NCI-H82 treated with DMSO at 0.1 percent for 48 hours (cell line): ENCODE measurements around the gene OOSP2.

Experiments
- DNase-seq: peaks from one replicate; lab custom pipeline; 2025; ENCODE audit not compliant: unreplicated experiment; lab: John Stamatoyannopoulos, UW

OOSP2 gene

GRCh38 chr11:60077981-60078380 is 37.8 kb downstream of the OOSP2 start:
- DNase-seq: no peak

- DNase-seq: no peak
These were observed 38.5 kb downstream of the OOSP2 start for GRCh38 chr11:60078745-60079144.

GRCh38 chr11:60080535-60080934 is 40.3 kb downstream of the OOSP2 start:
- DNase-seq: no peak

GRCh38 chr11:60084631-60085273 is 44.5 kb downstream of the OOSP2 start:
- DNase-seq: no peak

GRCh38 chr11:60085909-60086308 is 45.7 kb downstream of the OOSP2 start:
- DNase-seq: no peak

GRCh38 chr11:60087239-60087638 is 47.0 kb downstream of the OOSP2 start:
- no peak for DNase-seq

- DNase-seq: no peak
These were observed 48.2 kb downstream of the OOSP2 start, which contains the start of gene MS4A2 for GRCh38 chr11:60088364-60088763. TSS of gene MS4A2 (plus strand) at chr11:60088664. CDS start at chr11:60088766, 102 bp downstream.

GRCh38 chr11:60095477-60096120 is 55.4 kb downstream of the OOSP2 start:
- DNase-seq: no peak

- no peak for DNase-seq
These were observed 57.0 kb downstream of the OOSP2 start for GRCh38 chr11:60097189-60097588.
